Fibroblast of mammary gland (primary cell): ENCODE data around the gene FYN.

Experiments used
- DNase-seq: peaks from one replicate; pipeline ENCODE4 v3.0.0-alpha.2; 2010; ENCODE audit warnings: low read depth
- H3K4me3 ChIP-seq: 2 replicates; pipeline ENCODE4 v1.5.1; 2011; ENCODE audit warnings: low read depth, mild to moderate bottlenecking, low read length, moderate library complexity; ENCODE audit not compliant: control insufficient read depth
- CTCF ChIP-seq: conservative IDR thresholded peaks from 2 replicates; pipeline ENCODE4 v1.5.1; 2011; ENCODE audit warnings: low read depth, low read length, inconsistent platforms; ENCODE audit not compliant: control insufficient read depth, insufficient read depth

FYN gene

GRCh38 chr6:111628142-111628850, 245.0 kb downstream of the FYN start:
- TF ChIP-seq CTCF = no peak
- DNase-seq = peak; percentile 79
- H3K4me3 ChIP-seq = no peak overlapping the region

GRCh38 chr6:111626441-111626840, 246.8 kb downstream of the FYN start:
- TF ChIP-seq CTCF = no peak
- H3K4me3 ChIP-seq = peak overlapping the region; percentile 12
- DNase-seq = no peak

- H3K4me3 ChIP-seq = peak overlapping the region; percentile 12
- TF ChIP-seq CTCF = no peak
Measured at GRCh38 chr6:111625461-111626391, 247.5 kb downstream of the FYN start.

GRCh38 chr6:111625099-111625416, 248.2 kb downstream of the FYN start:
- TF ChIP-seq CTCF = no peak
- no peak for DNase-seq
- H3K4me3 ChIP-seq = no peak overlapping the region

More at GRCh38 chr6:111625461-111626391, 247.5 kb downstream of the FYN start:
- DNase-seq = peak; percentile 91

- no peak overlapping the region for H3K4me3 ChIP-seq
- no peak for DNase-seq
- TF ChIP-seq CTCF = no peak
Measured at GRCh38 chr6:111624401-111625098, 248.7 kb downstream of the FYN start.

- H3K4me3 ChIP-seq = no peak overlapping the region
- no peak for DNase-seq
- TF ChIP-seq CTCF = no peak
Measured at GRCh38 chr6:111623046-111623718, 250.1 kb downstream of the FYN start.
